Measurements from ENCODE around the gene LARGE2.

DNA sequence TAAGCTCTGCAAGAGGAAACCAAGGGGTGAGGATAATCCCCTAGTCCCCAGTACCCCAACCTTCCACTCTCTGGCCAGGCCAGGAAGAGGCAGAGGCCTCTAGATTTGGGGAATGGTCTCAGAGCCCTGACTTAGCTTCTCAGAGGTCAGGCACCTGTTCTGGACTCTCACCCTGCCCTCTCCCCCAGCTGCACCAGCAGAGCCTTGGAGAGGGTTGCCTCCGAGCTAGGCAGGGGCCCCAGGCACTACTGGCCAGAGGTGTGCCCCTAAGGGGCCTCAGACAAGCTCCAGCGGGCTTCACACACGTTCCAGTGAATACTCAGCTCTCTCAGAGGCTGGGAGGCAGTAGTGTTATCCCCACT lies 23.4 kb upstream of the LARGE2 start:
- TF ChIP-seq CTCF (IDR thresholded peaks at IDR 0.05) (no peak), POLR2A (IDR thresholded peaks at IDR 0.05) (no peak), POLR2AphosphoS5 (IDR thresholded peaks at IDR 0.05) (no peak), EP300 (IDR thresholded peaks at IDR 0.05) (no peak)

Measured in gastroesophageal sphincter (tissue), 3 donors.